Kidney (tissue), 14 donors: ENCODE measurements around the gene ZBTB16. TPM values are rescaled to one million over a fixed set of nuclear protein-coding genes. Genes with fewer than 3 reads are reported as not detected.

Source experiments
- DNase-seq, 5 donors: peaks; one replicate each; pipeline ENCODE4 v3.0.0-alpha.2; 2013 to 2020
- FAIRE-seq: peaks from 2 replicates; lab custom pipeline; 2012; peaks lifted over from hg19 to GRCh38; lab: Jason Lieb, UNC
- H3K27ac ChIP-seq, 2 donors: one replicate each; pipeline ENCODE4 v1.7.0; 2013; ENCODE audit warnings: low read depth in 2 of 2, low read length in 2 of 2, inconsistent platforms in 1 of 2
- H3K27me3 ChIP-seq: one replicate; pipeline ENCODE4 v1.7.1; 2013; ENCODE audit warnings: low read length, inconsistent platforms; ENCODE audit not compliant: control insufficient read depth, insufficient read depth
- H3K36me3 ChIP-seq, 3 donors: one replicate each; pipeline versions ENCODE4 v1.7.0 to v1.7.1; 2013; ENCODE audit warnings: low read length in 3 of 3, control low read depth in 1 of 3, inconsistent platforms in 1 of 3; ENCODE audit not compliant: insufficient read depth in 3 of 3, control insufficient read depth in 2 of 3
- H3K4me1 ChIP-seq, 3 donors: one replicate each; pipeline versions ENCODE4 v1.7.0 to v1.7.1; 2013; ENCODE audit warnings: low read length in 3 of 3, inconsistent platforms in 1 of 3, low read depth in 1 of 3; ENCODE audit not compliant: control insufficient read depth in 2 of 3, insufficient read depth in 2 of 3
- H3K4me3 ChIP-seq, 3 donors: one replicate each; pipeline versions ENCODE4 v1.7.0 to v1.8.1; 2013; ENCODE audit warnings: low read length in 3 of 3, control low read depth in 1 of 3, inconsistent platforms in 1 of 3
- H3K9ac ChIP-seq, 3 donors: one replicate each; pipeline versions ENCODE4 v1.7.0 to v1.7.1; 2013; ENCODE audit warnings: low read length in 3 of 3, control low read depth in 1 of 3, inconsistent platforms in 1 of 3
- H3K9me3 ChIP-seq, 3 donors: one replicate each; pipeline versions ENCODE4 v1.7.0 to v1.7.1; 2013; ENCODE audit warnings: low read length in 3 of 3, control low read depth in 1 of 3, inconsistent platforms in 1 of 3; ENCODE audit not compliant: control insufficient read depth in 2 of 3, insufficient read depth in 1 of 3
- intact Hi-C: fragments of 100-400 bp; cut with DNase I; formaldehyde crosslinking; loops from one replicate; pipeline ENCODE4 v1.11.1; 2022
- polyA plus RNA-seq: library from polyadenylated mRNA; stranded (reverse); fragments of 350-450 nt; fragmentation: Illumina TruSeq; extraction: RNeasy Lipid Tissue Mini Kit (QIAGEN cat#74804); gene quantifications from one replicate; pipeline ENCODE4 v1.2.3, GENCODE V29; 2014; ENCODE audit warnings: low read depth, low replicate concordance; ENCODE audit not compliant: insufficient read depth
- total RNA-seq: library from RNA; stranded (reverse); fragmentation: NEBNext Ultra II Directional; extraction: Animal tissue kit (Norgen Biotek cat#: 25700); gene quantifications from one replicate; pipeline ENCODE4 v1.2.1, GENCODE V29; 2021
- TF ChIP-seq, protein P1 (sequence below): IDR thresholded peaks from 3 replicates; pipeline ENCODE4 v1.5.1; 2012; ENCODE audit warnings: mild to moderate bottlenecking, moderate library complexity, borderline replicate concordance; ENCODE audit not compliant: insufficient read depth; ENCODE audit errors: extremely low read depth
- donor health status: control.
- donor health status: control.
- donor health status: control.
- donor health status: control.
- donor health status: control.
- donor health status: DM: yes; HTN: yes; CAD: no.
- donor health status: Normal renal cell carcinoma (clear cell type).

Gene ZBTB16
- total and polyA plus RNA-seq, 2 donors from 2014 or later, result 2.5 to 126 TPM

DNA sequence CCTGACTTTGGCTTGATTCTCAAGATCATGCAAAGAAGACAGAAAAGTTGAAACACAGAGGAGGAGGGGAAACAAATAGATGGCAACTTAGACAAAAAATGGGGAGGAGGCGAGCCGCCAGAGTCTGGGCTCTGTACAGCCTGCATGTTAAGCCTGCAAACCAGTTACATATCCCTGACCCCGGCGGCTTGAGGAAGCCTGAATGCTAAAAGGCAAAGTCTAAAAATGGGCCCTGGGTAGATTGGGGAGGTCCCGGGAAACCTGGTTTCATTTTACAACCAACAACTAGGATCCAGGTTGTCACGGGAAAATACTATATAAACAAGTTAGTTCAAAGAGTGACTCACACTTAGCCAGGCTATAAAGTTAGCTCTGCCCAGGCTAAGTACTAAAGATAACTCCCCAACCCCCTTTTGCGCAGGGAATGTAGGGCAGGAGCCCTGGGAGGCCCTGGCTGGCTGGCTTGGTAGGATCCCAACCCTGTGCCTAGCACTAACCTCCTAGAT, 18.8 kb upstream of the ZBTB16 start:
- TF ChIP-seq, protein P1, sequence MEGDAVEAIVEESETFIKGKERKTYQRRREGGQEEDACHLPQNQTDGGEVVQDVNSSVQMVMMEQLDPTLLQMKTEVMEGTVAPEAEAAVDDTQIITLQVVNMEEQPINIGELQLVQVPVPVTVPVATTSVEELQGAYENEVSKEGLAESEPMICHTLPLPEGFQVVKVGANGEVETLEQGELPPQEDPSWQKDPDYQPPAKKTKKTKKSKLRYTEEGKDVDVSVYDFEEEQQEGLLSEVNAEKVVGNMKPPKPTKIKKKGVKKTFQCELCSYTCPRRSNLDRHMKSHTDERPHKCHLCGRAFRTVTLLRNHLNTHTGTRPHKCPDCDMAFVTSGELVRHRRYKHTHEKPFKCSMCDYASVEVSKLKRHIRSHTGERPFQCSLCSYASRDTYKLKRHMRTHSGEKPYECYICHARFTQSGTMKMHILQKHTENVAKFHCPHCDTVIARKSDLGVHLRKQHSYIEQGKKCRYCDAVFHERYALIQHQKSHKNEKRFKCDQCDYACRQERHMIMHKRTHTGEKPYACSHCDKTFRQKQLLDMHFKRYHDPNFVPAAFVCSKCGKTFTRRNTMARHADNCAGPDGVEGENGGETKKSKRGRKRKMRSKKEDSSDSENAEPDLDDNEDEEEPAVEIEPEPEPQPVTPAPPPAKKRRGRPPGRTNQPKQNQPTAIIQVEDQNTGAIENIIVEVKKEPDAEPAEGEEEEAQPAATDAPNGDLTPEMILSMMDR, result no peak
- H3K4me3 ChIP-seq, result no peak overlapping the region
- no peak for FAIRE-seq

DNA sequence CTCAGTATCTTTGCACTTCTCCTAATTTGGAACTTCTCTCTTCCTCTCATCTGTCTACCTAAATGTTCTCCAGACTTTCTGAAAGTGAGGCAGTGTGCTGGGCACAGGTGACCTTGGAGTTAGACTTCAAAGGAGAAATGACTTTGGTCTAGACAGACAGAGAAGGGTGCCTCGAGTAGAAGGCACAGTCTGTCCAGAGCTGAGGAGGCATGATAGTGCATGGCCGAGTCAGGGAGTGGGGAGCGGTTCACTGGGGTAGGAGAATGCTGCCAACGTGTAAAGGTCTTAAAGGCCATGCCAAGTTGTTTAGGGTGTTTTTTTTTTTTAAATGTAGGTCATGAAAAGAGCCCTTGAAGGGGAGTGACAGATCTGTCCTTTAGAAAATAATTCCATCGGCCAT, 17.3 kb upstream of the ZBTB16 start:
- Histone ChIP-seq H3K9ac (no peak overlapping the region), H3K27ac (no peak overlapping the region), H3K27me3 (no peaks in the 10 kb centered on the region), H3K4me1 (peaks cover 0 to 6% (median 0%) of the 10 kb centered on the region in 3 donors), H3K9me3 (no peaks in the 10 kb centered on the region), H3K36me3 (no peaks in the 10 kb centered on the region), H3K4me3 (no peak overlapping the region)
- FAIRE-seq, result no peak
- TF ChIP-seq, protein P1, result no peak
- no peak for DNase-seq
- intact Hi-C loops, result no loop called here

More for the DNA sequence above, 18.8 kb upstream of the ZBTB16 start:
- Histone ChIP-seq H3K4me1 (peaks cover 0 to 12% (median 5%) of the 10 kb centered on the region in 3 donors), H3K36me3 (no peaks in the 10 kb centered on the region), H3K9me3 (no peaks in the 10 kb centered on the region), H3K27me3 (no peaks in the 10 kb centered on the region), H3K27ac (no peak overlapping the region), H3K9ac (no peak overlapping the region)
- intact Hi-C loops, result no loop called here
- peak in 1 of 5 donors; percentile 21 for DNase-seq

DNA sequence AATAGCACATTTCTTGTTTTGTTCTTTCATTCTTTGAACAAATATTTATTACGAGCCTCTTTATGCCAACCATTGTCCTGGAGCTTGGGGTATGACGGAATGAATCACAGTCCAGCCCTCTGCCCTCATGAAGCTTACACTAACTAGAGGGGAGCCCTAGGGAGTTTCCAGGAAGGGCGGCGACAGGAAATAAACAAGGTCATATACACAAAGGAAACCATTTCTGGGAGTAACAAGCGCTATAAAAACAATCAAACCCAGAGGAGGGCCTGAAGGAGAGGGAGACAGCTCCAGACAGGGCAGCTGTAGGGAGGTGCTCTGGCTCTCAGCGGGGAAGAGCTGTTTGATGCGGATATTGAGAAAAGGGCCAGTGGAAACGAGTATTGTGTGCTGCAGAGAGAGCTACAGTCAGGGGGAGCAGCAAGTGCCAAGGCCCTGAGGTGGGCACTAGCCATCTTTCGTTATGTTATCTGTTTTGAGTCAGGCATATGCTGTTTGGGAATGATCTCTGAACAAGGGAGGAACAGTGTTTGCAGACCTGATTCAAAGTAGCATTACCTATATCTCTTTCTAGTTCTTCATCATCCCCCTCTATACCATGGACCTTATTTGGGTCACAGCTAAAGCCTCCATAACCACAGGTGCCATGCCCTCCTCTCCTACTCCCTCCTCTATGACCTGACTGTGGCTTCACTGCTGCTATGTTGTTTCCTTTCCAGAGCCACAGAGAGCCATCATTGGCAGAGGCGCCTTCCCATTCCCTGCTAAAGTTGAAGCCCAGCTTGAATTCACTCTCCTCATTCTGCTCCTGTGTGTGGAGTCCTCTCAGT, 15.3 kb upstream of the ZBTB16 start:
- Histone ChIP-seq H3K4me3 (no peak overlapping the region), H3K27me3 (no peaks in the 10 kb centered on the region), H3K27ac (no peak overlapping the region), H3K9ac (no peak overlapping the region), H3K36me3 (no peaks in the 10 kb centered on the region), H3K9me3 (no peaks in the 10 kb centered on the region), H3K4me1 (peaks cover 0 to 6% (median 6%) of the 10 kb centered on the region in 3 donors)
- intact Hi-C loops, result no loop called here
- DNase-seq (peak in 1 of 5 donors; percentile 34), FAIRE-seq (no peak)
- TF ChIP-seq, protein P1, result no peak
